Neuron (in vitro differentiated cells): ENCODE data around the gene SLC25A14.

Source experiments
- H2AFZ ChIP-seq: one replicate; pipeline ENCODE4 v1.6.1; 2013; ENCODE audit warnings: low read depth, mild to moderate bottlenecking, inconsistent platforms, low read length, moderate library complexity
- H3K27me3 ChIP-seq: one replicate; pipeline ENCODE4 v1.6.1; 2013; ENCODE audit warnings: low read length; ENCODE audit not compliant: insufficient read depth
- H3K36me3 ChIP-seq: one replicate; pipeline ENCODE4 v1.6.1; 2013; ENCODE audit warnings: low read length; ENCODE audit not compliant: insufficient read depth
- H3K4me1 ChIP-seq: one replicate; pipeline ENCODE4 v1.6.1; 2013; ENCODE audit warnings: low read length; ENCODE audit not compliant: insufficient read depth
- H3K4me3 ChIP-seq: 2 replicates; pipeline ENCODE4 v1.5.1; 2013; ENCODE audit warnings: mild to moderate bottlenecking, low read length, moderate library complexity
- H3K9me3 ChIP-seq: one replicate; pipeline ENCODE4 v1.6.1; 2013; ENCODE audit warnings: low read length

SLC25A14 gene

DNA sequence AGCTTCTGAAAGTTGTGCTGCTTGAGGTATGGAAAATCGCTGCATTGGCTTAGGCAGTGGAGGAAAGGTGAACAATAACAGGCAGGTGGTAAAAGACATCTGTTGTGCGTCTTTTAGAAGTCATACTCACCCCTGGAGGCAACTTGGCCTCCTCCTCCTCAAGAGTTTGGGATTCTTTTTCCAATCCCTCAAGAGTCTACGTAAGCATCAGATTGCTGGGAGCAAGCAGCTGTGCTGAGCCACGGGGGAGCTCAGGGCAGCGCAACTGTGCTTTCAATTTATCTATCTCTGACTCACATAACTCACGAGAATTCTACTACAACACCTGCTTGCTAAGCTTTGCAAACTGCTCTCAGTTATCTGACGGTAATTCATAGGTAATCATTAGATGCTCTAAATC is 55.6 kb downstream of the SLC25A14 start:
- H3K4me1 ChIP-seq = no peaks in the 10 kb centered on the region
- no peaks in the 10 kb centered on the region for H3K36me3 ChIP-seq
- no peak overlapping the region for H3K4me3 ChIP-seq
- peaks cover 4% of the 10 kb centered on the region for H3K27me3 ChIP-seq
- H2AFZ ChIP-seq = no peak overlapping the region
- no peaks in the 10 kb centered on the region for H3K9me3 ChIP-seq

- Histone ChIP-seq H3K36me3 (peaks cover 7% of the 10 kb centered on the region), H3K4me3 (peak within 1 kb of the TSS; percentile 92), H3K4me1 (no peaks in the 10 kb centered on the region), H2AFZ (peak within 1 kb of the TSS; percentile 70), H3K9me3 (no peaks in the 10 kb centered on the region), H3K27me3 (no peaks in the 10 kb centered on the region)
Observed at GRCh38 chrX:130401415-130402207, 61.9 kb downstream of the SLC25A14 start, which contains the start of gene RBMX2. Gene RBMX2 (plus strand): TSS chrX:130401987. CDS start chrX:130402033, 46 bp downstream.

GRCh38 chrX:130402208-130402684 is 62.5 kb downstream of the SLC25A14 start:
- Histone ChIP-seq H3K4me1 (no peaks in the 10 kb centered on the region), H3K9me3 (no peaks in the 10 kb centered on the region), H2AFZ (no peak overlapping the region), H3K27me3 (no peaks in the 10 kb centered on the region), H3K4me3 (peak overlapping the region; percentile 92), H3K36me3 (peaks cover 9% of the 10 kb centered on the region)

DNA sequence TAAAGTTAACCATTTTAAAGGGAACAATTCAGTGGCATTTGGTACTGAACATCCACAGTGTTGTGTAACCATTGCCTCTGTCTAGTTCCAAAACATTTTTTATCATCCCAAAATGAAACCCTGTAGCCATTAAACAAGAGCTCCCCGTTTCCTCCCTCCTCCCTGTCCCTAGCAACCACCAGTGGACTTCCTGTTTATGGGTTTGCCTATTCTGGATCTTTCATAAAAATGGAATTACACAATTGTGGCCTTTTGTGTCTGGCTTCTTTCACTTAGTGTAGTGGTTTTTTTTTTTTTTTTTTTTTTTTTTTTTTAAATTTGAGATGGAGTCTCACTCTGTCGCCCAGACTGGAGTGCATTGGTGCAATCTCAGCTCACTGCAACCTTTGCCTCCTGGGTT is 73.7 kb downstream of the SLC25A14 start:
- Histone ChIP-seq H3K27me3 (no peaks in the 10 kb centered on the region), H3K36me3 (peaks cover 5% of the 10 kb centered on the region), H2AFZ (no peak overlapping the region), H3K9me3 (no peaks in the 10 kb centered on the region), H3K4me1 (no peaks in the 10 kb centered on the region), H3K4me3 (no peak overlapping the region)

- no peak overlapping the region for H2AFZ ChIP-seq
- H3K9me3 ChIP-seq = no peaks in the 10 kb centered on the region
Observed at GRCh38 chrX:130414800-130415199, 75.1 kb downstream of the SLC25A14 start.

GRCh38 chrX:130415201-130415600 is 75.5 kb downstream of the SLC25A14 start:
- Histone ChIP-seq H3K4me1 (no peaks in the 10 kb centered on the region), H3K4me3 (no peak overlapping the region), H3K9me3 (no peaks in the 10 kb centered on the region), H3K27me3 (no peaks in the 10 kb centered on the region), H2AFZ (no peak overlapping the region), H3K36me3 (no peaks in the 10 kb centered on the region)

More at GRCh38 chrX:130414800-130415199, 75.1 kb downstream of the SLC25A14 start:
- H3K4me3 ChIP-seq = no peak overlapping the region
- H3K36me3 ChIP-seq = no peaks in the 10 kb centered on the region
- H3K27me3 ChIP-seq = no peaks in the 10 kb centered on the region
- H3K4me1 ChIP-seq = no peaks in the 10 kb centered on the region

GRCh38 chrX:130416785-130417184 is 77.1 kb downstream of the SLC25A14 start:
- H3K36me3 ChIP-seq = no peaks in the 10 kb centered on the region
- no peaks in the 10 kb centered on the region for H3K27me3 ChIP-seq
- no peaks in the 10 kb centered on the region for H3K4me1 ChIP-seq

DNA sequence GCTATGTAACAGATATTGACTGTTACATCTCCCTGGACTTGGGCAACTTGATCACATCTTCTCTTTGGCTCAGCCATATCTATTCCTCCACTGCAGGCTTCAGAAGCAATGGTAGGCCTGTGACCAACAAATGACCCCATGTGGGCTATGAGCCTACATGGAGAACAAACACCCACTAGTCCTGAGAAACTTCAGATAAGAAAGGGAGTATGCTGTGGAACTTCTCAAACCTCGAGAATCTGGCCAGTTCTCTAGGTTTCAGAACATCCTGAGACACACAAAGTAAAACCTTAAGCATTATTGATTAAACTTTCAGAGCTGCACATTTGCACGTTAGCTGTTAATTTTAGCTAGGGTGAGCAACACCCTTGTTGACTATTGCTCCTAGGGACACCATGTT is 78.3 kb downstream of the SLC25A14 start:
- no peaks in the 10 kb centered on the region for H3K36me3 ChIP-seq
- no peak overlapping the region for H2AFZ ChIP-seq
- H3K4me1 ChIP-seq = no peaks in the 10 kb centered on the region
- no peaks in the 10 kb centered on the region for H3K27me3 ChIP-seq
- no peak overlapping the region for H3K4me3 ChIP-seq
- no peaks in the 10 kb centered on the region for H3K9me3 ChIP-seq

More at GRCh38 chrX:130416785-130417184, 77.1 kb downstream of the SLC25A14 start:
- Histone ChIP-seq H3K4me3 (no peak overlapping the region), H3K9me3 (no peaks in the 10 kb centered on the region), H2AFZ (no peak overlapping the region)

GRCh38 chrX:130418740-130419139 is 79.0 kb downstream of the SLC25A14 start:
- Histone ChIP-seq H3K9me3 (no peaks in the 10 kb centered on the region), H3K36me3 (no peaks in the 10 kb centered on the region), H3K4me1 (no peaks in the 10 kb centered on the region), H3K4me3 (no peak overlapping the region), H2AFZ (no peak overlapping the region), H3K27me3 (no peaks in the 10 kb centered on the region)

DNA sequence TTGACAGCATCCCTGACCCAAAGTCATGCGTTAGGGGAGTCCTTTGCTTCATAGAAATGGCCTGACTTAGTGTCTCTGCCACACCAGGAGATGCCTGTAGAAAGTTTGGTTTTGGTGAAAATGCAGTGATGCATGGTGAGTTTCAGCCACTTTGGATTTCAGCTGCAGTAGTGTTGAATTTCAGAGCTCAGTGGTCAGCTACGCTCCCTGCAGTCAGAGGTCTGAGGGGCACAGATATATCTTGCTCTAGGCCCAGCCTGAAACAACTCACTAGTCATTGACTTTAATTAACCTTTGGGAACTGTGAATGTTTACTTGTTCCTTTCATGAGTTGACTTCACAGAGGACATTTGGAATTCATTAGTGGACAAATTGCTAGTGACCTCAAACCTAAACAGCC is 79.5 kb downstream of the SLC25A14 start:
- H3K27me3 ChIP-seq = no peaks in the 10 kb centered on the region
- H3K36me3 ChIP-seq = no peaks in the 10 kb centered on the region

More for the DNA sequence above, 79.5 kb downstream of the SLC25A14 start:
- no peaks in the 10 kb centered on the region for H3K9me3 ChIP-seq
- no peak overlapping the region for H3K4me3 ChIP-seq
- no peak overlapping the region for H2AFZ ChIP-seq
- H3K4me1 ChIP-seq = no peaks in the 10 kb centered on the region
